ENCODE measurements around the gene FN3K.

DNA sequence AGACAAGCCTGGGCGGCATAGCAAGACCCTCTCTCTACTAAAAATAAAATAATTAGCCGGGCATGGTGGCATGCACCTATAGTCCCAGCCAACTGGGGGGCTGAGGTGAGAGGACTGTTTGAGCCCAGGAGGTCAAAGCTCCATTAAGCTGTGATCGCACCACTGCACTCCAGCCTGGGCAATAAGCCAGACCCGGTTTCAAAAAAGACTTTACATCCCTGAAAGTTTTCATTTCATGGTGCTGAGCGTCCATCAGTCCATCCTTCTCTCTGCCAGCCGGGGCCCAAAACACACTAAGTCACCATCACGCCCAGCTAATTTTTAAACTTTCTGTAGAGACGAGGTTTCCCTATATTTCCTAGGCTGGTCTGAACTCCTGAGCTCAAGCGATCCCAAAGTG is 47.5 kb upstream of the FN3K start:
- TF ChIP-seq RFX5 (IDR thresholded peaks at IDR 0.05; ENCODE audit: low read depth, low read length) = no peak
- TF ChIP-seq U2AF2 (IDR thresholded peaks at IDR 0.05; ENCODE audit: low read depth, low read length) = no peak
- no peak for TF ChIP-seq ZNF274 (CRISPR knock-in tag; IDR thresholded peaks at IDR 0.05)
- no peak for TF ChIP-seq KDM1A (CRISPR knock-in tag; IDR thresholded peaks at IDR 0.05)
- no peak for TF ChIP-seq KLF6 (CRISPR knock-in tag; IDR thresholded peaks at IDR 0.05)
- no peak for TF ChIP-seq MAX (IDR thresholded peaks at IDR 0.05)
